Psoas muscle (tissue), 8 donors: ENCODE results near the gene ANKDD1B. TPM values are rescaled to one million over a fixed set of nuclear protein-coding genes. Genes with fewer than 3 reads are reported as not detected.

Source experiments
- ATAC-seq, 4 donors: fragments of 200-7000 bp; cut with Tn5 transposase; one replicate each; pipeline ENCODE4 v1.9.1; 2020; ENCODE audit warnings: moderate library complexity in 3 of 4, mild to moderate bottlenecking in 2 of 4
- DNase-seq, 2 donors: peaks; one replicate each; pipeline ENCODE4 v3.0.0-alpha.2; 2020
- H3K27ac ChIP-seq: fragments of 200-600 bp; one replicate; pipeline ENCODE4 v1.8.0; 2022
- H3K27me3 ChIP-seq, 3 donors: fragments of 200-600 bp in 1 of 3; one replicate each; pipeline versions ENCODE4 v1.6.1 to v1.8.0; 2013 to 2022; ENCODE audit warnings: low read length in 2 of 3, mild to moderate bottlenecking in 2 of 3, moderate library complexity in 1 of 3; ENCODE audit not compliant: insufficient read depth in 3 of 3
- H3K36me3 ChIP-seq, 2 donors: fragments of 200-600 bp in 1 of 2; one replicate each; pipeline versions ENCODE4 v1.6.1 to v1.8.0; 2013 to 2022; ENCODE audit warnings: low read depth in 1 of 2, mild to moderate bottlenecking in 1 of 2, moderate library complexity in 1 of 2; ENCODE audit not compliant: insufficient read depth in 1 of 2
- H3K4me1 ChIP-seq: fragments of 200-600 bp; one replicate; pipeline ENCODE4 v1.8.0; 2022
- H3K4me3 ChIP-seq: fragments of 200-600 bp; one replicate; pipeline ENCODE4 v1.8.0; 2022; ENCODE audit warnings: mild to moderate bottlenecking
- H3K9me3 ChIP-seq: fragments of 200-600 bp; one replicate; pipeline ENCODE4 v1.8.0; 2022
- CTCF ChIP-seq: fragments of 200-600 bp; IDR thresholded peaks from one replicate; pipeline ENCODE4 v1.8.0; 2022; ENCODE audit warnings: antibody characterized with exemption
- whole genome bisulfite sequencing, 3 donors: extraction: QIAGEN DNeasy Blood & Tissue Kit; methylation state at CpG; one replicate each; pipeline versions ENCODE4 v1.1.6 to v1.1.7; 2013; 5-methylcytosine and 5-hydroxymethylcytosine counted together
- intact Hi-C, 2 donors: fragments of 100-400 bp; cut with DNase I; formaldehyde crosslinking; loops; one replicate each; pipeline versions ENCODE4 v1.11.0 to v1.14.2; 2022
- polyA plus RNA-seq, 3 donors: library from polyadenylated mRNA; stranded (reverse); fragments of 200-250 nt; gene quantifications; one replicate each; pipeline ENCODE4 v1.2.3, GENCODE V29; 2013
- total RNA-seq, 4 donors: library from RNA; stranded (reverse); fragmentation: NEBNext Ultra II Directional in 2 of 4; extraction: Animal tissue kit (Norgen Biotek cat#: 25700) in 2 of 4; gene quantifications; one replicate each; pipeline versions ENCODE4 v1.2.1 to v1.2.4, GENCODE V29; 2021 to 2023
- donor health status: healthy with polysubstance abuse.
- donor health status: DM: no; HTN: no; CAD: no; lungs with moderate emphysema.
- donor health status: Bipolar disorder and iron deficiency.
- donor health status: healthy.
- donor health status: DM: yes; HTN: yes; CAD: no.
- donor health status: DM: no; HTN: no; CAD: no.
- donor health status: DM: no; HTN: no; CAD: no.
- donor health status: DM: yes; HTN: yes; CAD: no.

Gene ANKDD1B
- total and polyA plus RNA-seq, 7 donors = 0.09 to 0.26 (median 0.14) TPM; not detected in 4

- no peak for ATAC-seq
- 72 to 78% (median 75%) methylated on average over 3 of the region's 3 CpGs for WGBS, 3 donors
- peaks cover 1 to 21% of the 10 kb centered on the region in 2 donors for H3K36me3 ChIP-seq
- no peak overlapping the region for H3K27ac ChIP-seq
- no peaks in the 10 kb centered on the region for H3K4me1 ChIP-seq
- intact Hi-C loops = no loop called here
- no peaks in the 10 kb centered on the region for H3K27me3 ChIP-seq
- TF ChIP-seq CTCF = no peak
- DNase-seq = no peak
- no peaks in the 10 kb centered on the region for H3K9me3 ChIP-seq
- H3K4me3 ChIP-seq = no peak overlapping the region
These were observed 66.9 kb downstream of the ANKDD1B start for GRCh38 chr5:75678155-75678554.

GRCh38 chr5:75681125-75681830 lies 70.0 kb downstream of the ANKDD1B start:
- peaks cover 0 to 29% of the 10 kb centered on the region in 2 donors for H3K36me3 ChIP-seq
- 38 to 56% (median 44%) methylated on average over 2 of the region's 2 CpGs for WGBS, 3 donors
- H3K27ac ChIP-seq = no peak overlapping the region
- TF ChIP-seq CTCF = peak; percentile 82
- ATAC-seq (peak in 1 of 4 donors; percentile 71), DNase-seq (no peak)
- intact Hi-C loops = loop anchor here in 1 of 2 donors (2.0 to 10.0 kb wide), 2 partner anchors 336 to 444 kb away; partner anchors contain the start of gene ANKRD31
- no peaks in the 10 kb centered on the region for H3K27me3 ChIP-seq
- no peak overlapping the region for H3K4me3 ChIP-seq
- H3K4me1 ChIP-seq = no peaks in the 10 kb centered on the region
- no peaks in the 10 kb centered on the region for H3K9me3 ChIP-seq

- H3K27me3 ChIP-seq = no peaks in the 10 kb centered on the region
- ATAC-seq (no peak), DNase-seq (no peak)
- TF ChIP-seq CTCF = no peak
- H3K36me3 ChIP-seq = peaks cover 0 to 68% of the 10 kb centered on the region in 2 donors
- no peak overlapping the region for H3K27ac ChIP-seq
- whole genome bisulfite sequencing, 3 donors = 96% methylated on average over 11 of the region's 11 CpGs
- intact Hi-C loops = loop anchor here in 1 of 2 donors (10.0 kb wide), 1 partner anchor 340 kb away; no protein-coding TSS in a partner anchor
- no peak overlapping the region for H3K4me3 ChIP-seq
- no peaks in the 10 kb centered on the region for H3K4me1 ChIP-seq
- no peaks in the 10 kb centered on the region for H3K9me3 ChIP-seq
These were observed 73.9 kb downstream of the ANKDD1B start for GRCh38 chr5:75685141-75685540.

DNA sequence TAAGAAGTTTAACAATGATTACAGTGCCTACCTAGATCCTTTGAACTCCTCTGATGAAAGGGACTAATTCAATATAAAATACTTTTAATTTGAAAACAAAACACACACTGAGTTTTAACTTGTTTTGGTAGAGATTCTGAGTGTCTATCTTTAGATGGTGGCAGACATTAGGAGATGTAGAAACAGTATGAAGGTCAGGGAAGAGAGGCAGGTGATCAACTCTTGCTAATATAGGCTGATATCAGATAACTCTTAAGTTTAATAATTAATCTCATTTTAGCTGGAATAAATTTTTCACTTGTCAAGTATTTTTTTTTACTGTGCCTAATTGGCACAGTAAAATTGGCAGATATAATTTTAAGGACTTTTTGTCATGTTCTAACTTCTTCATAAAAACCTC lies 75.2 kb downstream of the ANKDD1B start:
- DNase-seq (no peak), ATAC-seq (no peak)
- no peak for TF ChIP-seq CTCF
- H3K36me3 ChIP-seq = peaks cover 0 to 81% of the 10 kb centered on the region in 2 donors
- no peaks in the 10 kb centered on the region for H3K9me3 ChIP-seq
- H3K27ac ChIP-seq = no peak overlapping the region
- H3K4me1 ChIP-seq = no peaks in the 10 kb centered on the region
- no peak overlapping the region for H3K4me3 ChIP-seq
- intact Hi-C loops = loop anchor here in 1 of 2 donors (10.0 kb wide), 1 partner anchor 342 kb away; no protein-coding TSS in a partner anchor
- H3K27me3 ChIP-seq = no peaks in the 10 kb centered on the region
